A549 (cell line): ENCODE data around the gene GMEB2. TPM values are rescaled to one million over a fixed set of nuclear protein-coding genes. Genes with fewer than 3 reads are reported as not detected.

Experiments
- ATAC-seq, 2 experiments: fragments of 200-7000 bp in 1 of 2; fragments of >200 bp in 1 of 2; cut with Nextera tagmentation in 1 of 2; cut with Tn5 transposase in 1 of 2; 3 replicates each; pipeline versions ENCODE4 v1.8.0 to v1.9.1; 2018 to 2020; ENCODE audit warnings: mild to moderate bottlenecking in 1 of 2, moderate library complexity in 1 of 2
- CTCF ChIA-PET: fragments of 300-600 bp; sonication (Branson Sonifier 250); formaldehyde crosslinking; extraction: SDS; loops from one replicate; lab custom pipeline; 2021; ENCODE audit warnings: antibody characterized with exemption, inconsistent platforms; lab: Yijun Ruan, JAX
- POLR2A ChIA-PET: fragments of 350-600 bp; formaldehyde crosslinking; extraction: SDS; loops from one replicate; lab custom pipeline; 2021; ENCODE audit warnings: antibody characterized with exemption, inconsistent platforms; lab: Yijun Ruan, JAX
- DNase-seq, 2 experiments: peaks; one replicate each; pipeline versions ENCODE4 v3.0.0 to v3.0.0-alpha.2; 2011 to 2016; ENCODE audit warnings: low read depth in 1 of 2, low spot score in 1 of 2
- FAIRE-seq: peaks from 2 replicates; lab custom pipeline; 2011; peaks lifted over from hg19 to GRCh38; lab: Jason Lieb, UNC
- H3K27ac ChIP-seq, 2 experiments: fragments of >200 bp; sonication (Bioruptor Twin); formaldehyde crosslinking; 3 replicates each; pipeline ENCODE4 v1.5.1; 2016 to 2017
- H3K4me1 ChIP-seq: fragments of >200 bp; sonication (Bioruptor Twin); formaldehyde crosslinking; 3 replicates; pipeline ENCODE4 v1.6.1; 2016
- H3K4me2 ChIP-seq: fragments of >200 bp; sonication (Bioruptor Twin); formaldehyde crosslinking; 3 replicates; pipeline ENCODE4 v1.6.1; 2016
- H3K4me3 ChIP-seq: fragments of >200 bp; sonication (Bioruptor Twin); formaldehyde crosslinking; 3 replicates; pipeline ENCODE4 v1.5.1; 2016
- H3K9me3 ChIP-seq: fragments of >200 bp; sonication (Bioruptor Twin); formaldehyde crosslinking; 3 replicates; pipeline ENCODE4 v1.6.1; 2016
- CBX2 ChIP-seq: fragments of 200-600 bp; sonication (generic); IDR thresholded peaks from 2 replicates; pipeline ENCODE4 v1.6.1; 2016; ENCODE audit warnings: low read depth, mild to moderate bottlenecking, borderline replicate concordance
- CHD4 ChIP-seq: fragments of 200-600 bp; sonication (generic); IDR thresholded peaks from 2 replicates; pipeline ENCODE4 v1.6.1; 2016; ENCODE audit warnings: antibody characterized with exemption, mild to moderate bottlenecking, borderline replicate concordance
- E2F6 ChIP-seq: IDR thresholded peaks from 2 replicates; pipeline ENCODE4 v1.6.1; 2012; ENCODE audit warnings: low read depth, borderline replicate concordance
- EHMT2 ChIP-seq: fragments of 200-600 bp; sonication (generic); IDR thresholded peaks from 2 replicates; pipeline ENCODE4 v1.6.1; 2016; ENCODE audit warnings: antibody characterized with exemption, low read depth, mild to moderate bottlenecking, moderate library complexity
- FOSB ChIP-seq: fragments of 250-450 bp; sonication (Bioruptor Pico); IDR thresholded peaks from 2 replicates; pipeline ENCODE4 v1.5.0; 2020; ENCODE audit warnings: mild to moderate bottlenecking, moderate library complexity
- FOSL2 ChIP-seq, 2 experiments: fragments of 450-650 bp in 1 of 2; fragments of >200 bp in 1 of 2; sonication (Bioruptor Twin) in 1 of 2; formaldehyde crosslinking; IDR thresholded peaks; 2 replicates each; pipeline versions ENCODE4 v1.5.0 to v1.6.1; 2016 to 2020; ENCODE audit warnings: mild to moderate bottlenecking in 1 of 2, moderate library complexity in 1 of 2
- GATA3 ChIP-seq: IDR thresholded peaks from 2 replicates; pipeline ENCODE4 v1.6.1; 2012; ENCODE audit warnings: borderline replicate concordance
- HOXA7 ChIP-seq: fragments of 250-450 bp; sonication (Bioruptor Pico); IDR thresholded peaks from 2 replicates; pipeline ENCODE4 v1.5.0; 2020; ENCODE audit warnings: mild to moderate bottlenecking, moderate library complexity
- MAX ChIP-seq: IDR thresholded peaks from 2 replicates; pipeline ENCODE4 v1.6.1; 2012
- NFE2L2 ChIP-seq: fragments of 150-350 bp; conservative IDR thresholded peaks from 2 replicates; pipeline ENCODE4 v1.6.1; 2014; ENCODE audit warnings: low read length
- NR3C1 ChIP-seq: fragments of >200 bp; sonication (Bioruptor Twin); formaldehyde crosslinking; IDR thresholded peaks from 3 replicates; pipeline ENCODE4 v1.6.1; 2017
- PBX3 ChIP-seq: IDR thresholded peaks from 2 replicates; pipeline ENCODE4 v1.6.1; 2012
- PHF8 ChIP-seq: fragments of 200-600 bp; sonication (generic); IDR thresholded peaks from 2 replicates; pipeline ENCODE4 v1.6.1; 2016; ENCODE audit warnings: low read depth, mild to moderate bottlenecking, antibody characterized with exemption, moderate library complexity, borderline replicate concordance
- POLR2A ChIP-seq: IDR thresholded peaks from 2 replicates; pipeline ENCODE4 v1.6.1; 2012; ENCODE audit warnings: mild to moderate bottlenecking, low read length
- RCOR1 ChIP-seq: fragments of 150-350 bp; IDR thresholded peaks from 2 replicates; pipeline ENCODE4 v1.6.1; 2014; ENCODE audit warnings: antibody characterized with exemption, low read length, low read depth
- REST ChIP-seq: fragments of 200-600 bp; sonication (generic); IDR thresholded peaks from 2 replicates; pipeline ENCODE4 v1.6.1; 2016; ENCODE audit warnings: antibody characterized with exemption, mild to moderate bottlenecking, moderate library complexity
- WGBS: methylation state at CpG from one replicate; pipeline ENCODE4 v1.1.6; 2017; ENCODE audit errors: missing lambda C conversion rate; 5-methylcytosine and 5-hydroxymethylcytosine counted together
- polyA plus RNA-seq, 4 experiments: library from polyadenylated mRNA; depleted of rRNA in 3 of 4; stranded (reverse); fragments of >200 nt; fragmentation: RNase III in 1 of 4; extraction: RNeasy Plus Mini Kit Qiagen cat#74134 plus additional on column Dnase treatment in 1 of 4; gene quantifications; 2 replicates in 3 of 4; 3 replicates in 1 of 4; pipeline ENCODE4 v1.2.3, GENCODE V29; 2011 to 2017

GMEB2 gene
- polyA plus RNA-seq, 2 of the 4 experiments (the other 2 are of a cell fraction) = 6.5 to 6.8 TPM

GRCh38 chr20:63653974-63654668 lies 27.2 kb upstream of the GMEB2 start:
- Histone ChIP-seq H3K4me2 (peak overlapping the region; percentile 99), H3K4me3 (peak overlapping the region; percentile 56; the same call in 1 of the 3 replicates), H3K27ac (no peak overlapping the region; a peak in 1 of 6 replicates), H3K4me1 (peaks cover 15% of the 10 kb centered on the region), H3K9me3 (no peaks in the 10 kb centered on the region)
- ATAC-seq = no peak
- ChIA-PET POLR2A (no interaction called here), CTCF (no interaction called here)
- no peak for DNase-seq
- WGBS = 80% methylated on average over 11 of the region's 15 CpGs
- FAIRE-seq = no peak
- TF ChIP-seq NR3C1 (no peak), POLR2A (no peak), GATA3 (no peak), EHMT2 (no peak), RCOR1 (no peak), FOSB (no peak), NFE2L2 (no peak)

GRCh38 chr20:63653041-63653973 lies 26.4 kb upstream of the GMEB2 start, which contains the start of gene STMN3:
Gene STMN3, minus strand, starts transcription at chr20:63653424. Its CDS starts 79 bp downstream, at chr20:63653345.
- peak; percentile 67 to 71 for ATAC-seq
- FAIRE-seq = no peak
- TF ChIP-seq PBX3 = no peak
- TF ChIP-seq HOXA7 (CRISPR knock-in tag) = no peak
- TF ChIP-seq CHD4 = no peak
- TF ChIP-seq REST = peak; percentile 94
- TF ChIP-seq E2F6 = 0 out of 2 replicates have a peak, but pooled peaks have one; percentile 36
- TF ChIP-seq CBX2 = no peak
- TF ChIP-seq FOSL2 (IDR thresholded peaks at IDR 0.05) = no peak
- no peak for TF ChIP-seq FOSL2 (CRISPR knock-in tag; IDR thresholded peaks at IDR 0.05)
- no peak for TF ChIP-seq PHF8
- TF ChIP-seq EHMT2 = 0 out of 2 replicates have a peak, but pooled peaks have one; percentile 33
- peak; percentile 46; the same call in 1 of the 2 replicates for TF ChIP-seq MAX
- TF ChIP-seq, all 56 proteins: peak for 4
- ChIA-PET POLR2A (no interaction called here), CTCF (interaction anchor here (0.6 kb wide), 1 partner anchor 11 kb away, joined by 3 read pairs; no protein-coding TSS in a partner anchor)
- peak within 1 kb of the TSS in 1 of 2 experiments; percentile 70; a peak in 4 of 6 replicates for H3K27ac ChIP-seq
- 11% methylated on average over 6 of the region's 73 CpGs for WGBS
- H3K4me1 ChIP-seq = peaks cover 14% of the 10 kb centered on the region
- H3K4me3 ChIP-seq = peak within 1 kb of the TSS; percentile 56
- DNase-seq = peak; percentile 74 to 76
- H3K4me2 ChIP-seq = peak within 1 kb of the TSS; percentile 99
- no peaks in the 10 kb centered on the region for H3K9me3 ChIP-seq
